ENCODE results near the gene PTPRN2. TPM values are rescaled to one million over a fixed set of nuclear protein-coding genes. Genes with fewer than 3 reads are reported as not detected.

PTPRN2 gene
- total and polyA plus RNA-seq, 2 of the 13 experiments (the other 11 are each of a cell fraction or from before 2014, with no cell fraction given) = 2.5 to 24.2 TPM

DNA sequence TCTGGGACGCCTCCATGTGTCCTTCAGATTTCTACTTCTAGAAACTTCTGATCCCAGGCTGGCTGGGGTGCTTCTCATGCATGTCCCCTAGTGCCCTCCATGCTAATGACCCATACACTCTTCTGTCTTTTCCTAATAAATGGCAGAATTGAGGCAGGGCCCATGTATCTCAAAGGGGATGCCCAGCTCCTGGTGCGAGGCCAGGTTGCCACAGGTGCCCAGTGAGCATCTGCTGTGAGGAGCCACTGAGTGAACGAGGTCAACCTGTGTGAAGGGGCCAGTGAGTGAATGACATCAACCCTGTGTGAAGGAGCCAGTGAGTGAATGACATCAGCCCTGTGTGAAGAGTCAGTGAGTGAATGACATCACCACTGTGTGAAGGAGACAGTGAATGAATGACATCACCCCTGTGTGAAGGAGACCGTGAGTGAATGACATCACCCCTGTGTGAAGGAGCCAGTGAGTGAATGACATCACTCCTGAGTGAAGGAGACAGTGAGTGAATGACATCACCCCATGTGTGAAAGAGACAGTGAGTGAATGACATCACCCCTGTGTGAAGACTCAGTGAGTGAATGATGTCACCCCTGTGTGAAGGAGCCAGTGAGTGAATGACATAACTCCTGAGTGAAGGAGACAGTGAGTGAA is 478.9 kb downstream of the PTPRN2 start (continued):
- no peak for TF ChIP-seq ARHGAP35 (CRISPR knock-in tag; IDR thresholded peaks at IDR 0.05; ENCODE audit: borderline replicate concordance)

DNA sequence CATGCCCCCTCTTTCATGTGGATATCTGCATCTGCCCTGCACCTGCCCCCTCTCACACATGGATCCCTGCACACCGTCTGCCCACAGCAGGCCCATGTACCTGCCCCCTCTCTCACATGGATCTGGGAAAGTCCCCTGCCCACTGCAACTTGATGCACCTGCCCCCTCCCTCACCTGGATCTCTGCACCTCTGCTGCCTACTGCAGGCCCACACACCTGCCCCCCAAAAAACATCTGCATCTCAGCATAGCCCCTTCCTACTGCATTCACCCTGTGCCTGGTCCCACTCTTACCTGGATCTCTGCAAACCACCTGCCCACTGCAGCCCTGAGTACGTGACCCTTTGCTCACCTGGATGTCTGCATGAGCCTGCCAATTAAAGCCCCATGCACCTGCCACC is 479.8 kb downstream of the PTPRN2 start:
- TF ChIP-seq, protein P1, sequence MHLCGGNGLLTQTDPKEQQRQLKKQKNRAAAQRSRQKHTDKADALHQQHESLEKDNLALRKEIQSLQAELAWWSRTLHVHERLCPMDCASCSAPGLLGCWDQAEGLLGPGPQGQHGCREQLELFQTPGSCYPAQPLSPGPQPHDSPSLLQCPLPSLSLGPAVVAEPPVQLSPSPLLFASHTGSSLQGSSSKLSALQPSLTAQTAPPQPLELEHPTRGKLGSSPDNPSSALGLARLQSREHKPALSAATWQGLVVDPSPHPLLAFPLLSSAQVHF (CRISPR knock-in tag; IDR thresholded peaks at IDR 0.05) = no peak
- no peak for TF ChIP-seq GFI1 (CRISPR knock-in tag; IDR thresholded peaks at IDR 0.05; ENCODE audit: borderline replicate concordance)
- no peak for TF ChIP-seq ONECUT2 (CRISPR knock-in tag; IDR thresholded peaks at IDR 0.05)
- Histone ChIP-seq H2AFZ (ENCODE audit: low read length) (no peak overlapping the region), H3K9me3 (ENCODE audit: low read length) (no peaks in the 10 kb centered on the region), H3K27me3 (ENCODE audit: control insufficient read depth in 1 of 2, insufficient read depth in 2 of 2, low read length in 2 of 2) (no peaks in the 10 kb centered on the region), H3K4me2 (ENCODE audit: low read depth, low read length) (no peak overlapping the region), H3K36me3 (replicated peaks in 1 of 2; ENCODE audit: control insufficient read depth in 1 of 2, insufficient read depth in 2 of 2, low read length in 2 of 2) (peaks cover 0 to 7% of the 10 kb centered on the region in 2 experiments; a peak in 1 of 5 replicates), H3K4me1 (ENCODE audit: insufficient read depth, low read length) (peaks cover 14% of the 10 kb centered on the region), H4K20me1 (ENCODE audit: insufficient read depth, low read length) (0 out of 2 replicates have a peak, but pooled peaks cover 3% of the 10 kb centered on the region), H3K79me2 (ENCODE audit: insufficient read depth, low read length) (no peaks in the 10 kb centered on the region), H3K9ac (ENCODE audit: insufficient read depth, low read depth, low read length) (no peak overlapping the region), H3K27ac (ENCODE audit: extremely low read length, insufficient read depth, low read length) (no peak overlapping the region), H3K4me3 (replicated peaks in 1 of 3; ENCODE audit: insufficient read depth in 1 of 3, low read depth in 2 of 3, low read length in 3 of 3) (no peak overlapping the region)
- WGBS (ENCODE audit: low lambda C conversion rate) = 95% methylated on average over 2 of the region's 2 CpGs
- no peak for FAIRE-seq
- no peak for ATAC-seq
- ChIA-PET CTCF (ENCODE audit: low intra/inter-chr PET ratio, low total read pairs) (no interaction called here), POLR2A (no interaction called here)
- DNase-seq (ENCODE audit: low spot score) = no peak
- intact Hi-C loops (cut with micrococcal nuclease; ENCODE audit: unreplicated experiment) = no loop called here
- in situ Hi-C loops (cut with HindIII; ENCODE audit: extremely low pct_ligation_motif_present, low pct_unique_long_range_greater_than_20kb) = no loop called here
- BruUV-seq (replicated peaks) = no TSS peak

DNA sequence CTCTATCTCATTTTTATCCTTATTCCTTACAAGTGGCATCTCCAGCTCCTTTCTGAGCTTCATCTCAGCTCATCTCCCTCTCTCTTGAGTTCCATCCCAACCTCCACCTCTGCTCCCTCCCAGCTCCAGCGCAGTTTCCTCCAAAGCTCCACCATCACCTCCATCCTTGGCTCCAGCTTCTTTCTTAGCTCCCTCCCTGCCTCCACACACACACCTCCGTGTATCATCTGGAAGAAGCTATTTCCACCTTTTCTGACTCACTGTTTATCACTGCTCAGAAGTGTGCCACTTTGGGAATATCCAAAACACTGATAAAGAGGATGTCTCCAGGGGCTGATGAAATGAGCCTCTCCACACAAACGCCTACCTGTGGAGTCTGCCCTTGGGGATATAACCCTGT is 481.4 kb downstream of the PTPRN2 start:
- H3K4me1 ChIP-seq (ENCODE audit: insufficient read depth, low read length) = peaks cover 4% of the 10 kb centered on the region
- no peak overlapping the region for H3K4me2 ChIP-seq (ENCODE audit: low read depth, low read length)
- no peak for ATAC-seq
- H3K36me3 ChIP-seq (replicated peaks in 1 of 2; ENCODE audit: control insufficient read depth in 1 of 2, insufficient read depth in 2 of 2, low read length in 2 of 2) = peaks cover 0 to 7% of the 10 kb centered on the region in 2 experiments; a peak in 1 of 5 replicates
- no peak overlapping the region for H2AFZ ChIP-seq (ENCODE audit: low read length)
- BruUV-seq (replicated peaks) = no TSS peak
- intact Hi-C loops (cut with micrococcal nuclease; ENCODE audit: unreplicated experiment) (no loop called here), in situ Hi-C loops (cut with HindIII; ENCODE audit: extremely low pct_ligation_motif_present, low pct_unique_long_range_greater_than_20kb) (no loop called here)
- H3K4me3 ChIP-seq (replicated peaks in 1 of 3; ENCODE audit: insufficient read depth in 1 of 3, low read depth in 2 of 3, low read length in 3 of 3) = no peak overlapping the region
- H3K27me3 ChIP-seq (ENCODE audit: control insufficient read depth in 1 of 2, insufficient read depth in 2 of 2, low read length in 2 of 2) = no peaks in the 10 kb centered on the region
- no peak for TF ChIP-seq RBFOX2 (IDR thresholded peaks at IDR 0.05; ENCODE audit: low read depth, low read length)
- TF ChIP-seq ZNF543 (CRISPR knock-in tag; IDR thresholded peaks at IDR 0.05) = no peak
- no peak for TF ChIP-seq ZNF34 (CRISPR knock-in tag; IDR thresholded peaks at IDR 0.05; ENCODE audit: borderline replicate concordance)
- TF ChIP-seq ZNF446 (CRISPR knock-in tag; IDR thresholded peaks at IDR 0.05) = no peak
- no peak overlapping the region for H3K9ac ChIP-seq (ENCODE audit: insufficient read depth, low read depth, low read length)
- no peak for DNase-seq (ENCODE audit: low spot score)
- no peaks in the 10 kb centered on the region for H3K79me2 ChIP-seq (ENCODE audit: insufficient read depth, low read length)
- H3K27ac ChIP-seq (ENCODE audit: extremely low read length, insufficient read depth, low read length) = no peak overlapping the region
- no peaks in the 10 kb centered on the region for H3K9me3 ChIP-seq (ENCODE audit: low read length)
- ChIA-PET CTCF (ENCODE audit: low intra/inter-chr PET ratio, low total read pairs) (no interaction called here), POLR2A (no interaction called here)
- FAIRE-seq = no peak
- 0 out of 2 replicates have a peak, but pooled peaks cover 3% of the 10 kb centered on the region for H4K20me1 ChIP-seq (ENCODE audit: insufficient read depth, low read length)
- 45% methylated on average over 3 of the region's 3 CpGs for WGBS (ENCODE audit: low lambda C conversion rate)
